Measurements from ENCODE around the gene UBE2S. TPM values are rescaled to one million over a fixed set of nuclear protein-coding genes. Genes with fewer than 3 reads are reported as not detected.

UBE2S gene
- total RNA-seq, 1 donor from 2014 or later = 28.9 TPM

Other genes with a start within 250 kb of the UBE2S start
- gene DNAAF3, start 241.2 kb downstream of the UBE2S start, total RNA-seq = not detected
- 33.0 TPM for gene SYT5, start 227.5 kb downstream of the UBE2S start, total RNA-seq
- 0.41 TPM for gene PTPRH, start 198.3 kb downstream of the UBE2S start, total RNA-seq
- 0.82 TPM for gene TMEM86B, start 179.0 kb downstream of the UBE2S start, total RNA-seq
- 11.0 TPM for gene PPP6R1, start 148.8 kb downstream of the UBE2S start, total RNA-seq
- 28.9 TPM for gene HSPBP1, start 127.7 kb downstream of the UBE2S start, total RNA-seq
- gene BRSK1, start 123.8 kb downstream of the UBE2S start, total RNA-seq = 81.1 TPM
- gene TMEM150B, start 82.4 kb downstream of the UBE2S start, total RNA-seq = not detected
- gene KMT5C, start 67.9 kb downstream of the UBE2S start, total RNA-seq = 5.7 TPM
- gene COX6B2, start 53.1 kb downstream of the UBE2S start, total RNA-seq = under 0.01 TPM
- not detected for gene GARIN5B, start 44.5 kb downstream of the UBE2S start, total RNA-seq
- 0.41 TPM for gene IL11, start 37.3 kb downstream of the UBE2S start, total RNA-seq
- gene TMEM190, start 31.0 kb downstream of the UBE2S start, total RNA-seq = not detected
- gene TMEM238, start 23.5 kb downstream of the UBE2S start, total RNA-seq = 0.41 TPM
- gene RPL28, start 21.9 kb downstream of the UBE2S start, total RNA-seq = 112 TPM
- 4.5 TPM for gene SHISA7, start 35.5 kb upstream of the UBE2S start, total RNA-seq
- gene ISOC2, start 53.9 kb upstream of the UBE2S start, total RNA-seq = 12.2 TPM
- not detected for gene C19orf85, start 57.0 kb upstream of the UBE2S start, total RNA-seq
- gene ZNF628, start 68.8 kb upstream of the UBE2S start, total RNA-seq = 0.41 TPM
- gene NAT14, start 77.4 kb upstream of the UBE2S start, total RNA-seq = 18.8 TPM
- gene SSC5D, start 80.6 kb upstream of the UBE2S start, total RNA-seq = under 0.01 TPM
- gene SBK2, start 129.3 kb upstream of the UBE2S start, total RNA-seq = 0.41 TPM
- not detected for gene SBK3, start 137.8 kb upstream of the UBE2S start, total RNA-seq
- 3.7 TPM for gene ZNF579, start 173.1 kb upstream of the UBE2S start, total RNA-seq
- gene FIZ1, start 191.7 kb upstream of the UBE2S start, total RNA-seq = 3.3 TPM
- gene ZNF524, start 192.5 kb upstream of the UBE2S start, total RNA-seq = 2.9 TPM
- 1.2 TPM for gene ZNF865, start 197.9 kb upstream of the UBE2S start, total RNA-seq
- 4.5 TPM for gene ZNF784, start 216.8 kb upstream of the UBE2S start, total RNA-seq
- 2.4 TPM for gene ZNF580, start 233.2 kb upstream of the UBE2S start, total RNA-seq
- 6.5 TPM for gene ZNF581, start 235.9 kb upstream of the UBE2S start, total RNA-seq
- gene CCDC106, start 240.4 kb upstream of the UBE2S start, total RNA-seq = 9.4 TPM
- 70.1 TPM for gene U2AF2, start 247.2 kb upstream of the UBE2S start, total RNA-seq